HG03439 (cell line): ENCODE measurements around the gene PTRH1.

Source experiments
- ATAC-seq: cut with Tn5 transposase; IDR thresholded peaks from one replicate; pipeline ENCODE4 v1.9.1; 2021; ENCODE audit warnings: mild to moderate bottlenecking, moderate library complexity; ENCODE audit not compliant: unreplicated experiment

The PTRH1 gene

GRCh38 chr9:127667127-127667844 is 48.2 kb downstream of the PTRH1 start:
- ATAC-seq = no peak

- ATAC-seq = no peak
Measured at GRCh38 chr9:127664678-127665507, 50.6 kb downstream of the PTRH1 start.

- ATAC-seq = no peak
Measured at GRCh38 chr9:127664324-127664677, 51.2 kb downstream of the PTRH1 start.
